GM12874 (cell line): ENCODE measurements around the gene GARS1.

Source experiments
- TF ChIP-seq, protein P1 (sequence below): IDR thresholded peaks from 2 replicates; pipeline ENCODE4 v1.5.1; 2011; ENCODE audit warnings: low read depth, mild to moderate bottlenecking, control low read depth, low read length, moderate library complexity; ENCODE audit not compliant: insufficient read depth

Gene GARS1

DNA sequence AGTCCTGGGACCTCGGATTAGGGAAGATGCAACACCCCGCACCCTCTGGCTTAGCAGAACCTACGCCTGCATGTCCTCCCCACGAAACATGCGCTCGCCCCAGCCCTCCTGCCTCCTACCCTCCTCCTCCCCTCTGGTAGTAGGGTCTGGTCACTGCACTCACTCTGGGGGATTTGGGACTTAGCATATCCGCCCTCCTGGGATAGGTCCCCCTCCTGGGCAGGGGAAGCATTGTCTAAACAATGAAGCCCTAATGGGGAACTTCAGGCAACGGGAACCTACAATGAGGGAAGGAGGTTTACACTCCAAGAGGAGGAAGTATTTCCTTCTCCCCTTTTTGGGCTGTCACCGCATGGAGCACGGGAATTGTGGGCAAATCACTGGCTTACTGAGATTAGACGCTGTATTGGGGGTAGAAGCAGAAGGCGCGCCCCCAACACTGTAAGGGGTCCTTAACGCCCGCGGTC is 86.7 kb downstream of the GARS1 start:
- TF ChIP-seq, protein P1, sequence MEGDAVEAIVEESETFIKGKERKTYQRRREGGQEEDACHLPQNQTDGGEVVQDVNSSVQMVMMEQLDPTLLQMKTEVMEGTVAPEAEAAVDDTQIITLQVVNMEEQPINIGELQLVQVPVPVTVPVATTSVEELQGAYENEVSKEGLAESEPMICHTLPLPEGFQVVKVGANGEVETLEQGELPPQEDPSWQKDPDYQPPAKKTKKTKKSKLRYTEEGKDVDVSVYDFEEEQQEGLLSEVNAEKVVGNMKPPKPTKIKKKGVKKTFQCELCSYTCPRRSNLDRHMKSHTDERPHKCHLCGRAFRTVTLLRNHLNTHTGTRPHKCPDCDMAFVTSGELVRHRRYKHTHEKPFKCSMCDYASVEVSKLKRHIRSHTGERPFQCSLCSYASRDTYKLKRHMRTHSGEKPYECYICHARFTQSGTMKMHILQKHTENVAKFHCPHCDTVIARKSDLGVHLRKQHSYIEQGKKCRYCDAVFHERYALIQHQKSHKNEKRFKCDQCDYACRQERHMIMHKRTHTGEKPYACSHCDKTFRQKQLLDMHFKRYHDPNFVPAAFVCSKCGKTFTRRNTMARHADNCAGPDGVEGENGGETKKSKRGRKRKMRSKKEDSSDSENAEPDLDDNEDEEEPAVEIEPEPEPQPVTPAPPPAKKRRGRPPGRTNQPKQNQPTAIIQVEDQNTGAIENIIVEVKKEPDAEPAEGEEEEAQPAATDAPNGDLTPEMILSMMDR = no peak

DNA sequence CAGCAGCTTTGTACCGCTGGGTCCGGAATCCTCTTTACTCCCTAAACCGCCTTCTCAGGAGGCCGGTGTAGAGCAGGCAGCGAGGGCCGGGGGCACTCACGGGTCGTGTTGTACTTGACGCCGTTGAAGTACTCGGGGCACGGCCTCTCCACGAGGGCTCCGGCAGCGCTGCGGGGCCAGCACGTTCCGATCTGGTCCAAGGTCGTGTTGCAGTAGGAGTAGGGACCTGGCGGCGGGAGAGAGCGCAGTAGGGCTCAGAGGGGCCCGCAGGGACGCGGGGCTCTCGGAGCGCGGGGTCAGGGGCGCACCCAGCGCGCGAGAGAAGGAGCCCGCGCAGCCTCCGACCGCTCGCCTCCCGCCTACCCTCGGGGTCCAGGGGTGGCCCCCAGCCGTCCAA is 87.1 kb downstream of the GARS1 start:
- TF ChIP-seq, protein P1 = no peak

DNA sequence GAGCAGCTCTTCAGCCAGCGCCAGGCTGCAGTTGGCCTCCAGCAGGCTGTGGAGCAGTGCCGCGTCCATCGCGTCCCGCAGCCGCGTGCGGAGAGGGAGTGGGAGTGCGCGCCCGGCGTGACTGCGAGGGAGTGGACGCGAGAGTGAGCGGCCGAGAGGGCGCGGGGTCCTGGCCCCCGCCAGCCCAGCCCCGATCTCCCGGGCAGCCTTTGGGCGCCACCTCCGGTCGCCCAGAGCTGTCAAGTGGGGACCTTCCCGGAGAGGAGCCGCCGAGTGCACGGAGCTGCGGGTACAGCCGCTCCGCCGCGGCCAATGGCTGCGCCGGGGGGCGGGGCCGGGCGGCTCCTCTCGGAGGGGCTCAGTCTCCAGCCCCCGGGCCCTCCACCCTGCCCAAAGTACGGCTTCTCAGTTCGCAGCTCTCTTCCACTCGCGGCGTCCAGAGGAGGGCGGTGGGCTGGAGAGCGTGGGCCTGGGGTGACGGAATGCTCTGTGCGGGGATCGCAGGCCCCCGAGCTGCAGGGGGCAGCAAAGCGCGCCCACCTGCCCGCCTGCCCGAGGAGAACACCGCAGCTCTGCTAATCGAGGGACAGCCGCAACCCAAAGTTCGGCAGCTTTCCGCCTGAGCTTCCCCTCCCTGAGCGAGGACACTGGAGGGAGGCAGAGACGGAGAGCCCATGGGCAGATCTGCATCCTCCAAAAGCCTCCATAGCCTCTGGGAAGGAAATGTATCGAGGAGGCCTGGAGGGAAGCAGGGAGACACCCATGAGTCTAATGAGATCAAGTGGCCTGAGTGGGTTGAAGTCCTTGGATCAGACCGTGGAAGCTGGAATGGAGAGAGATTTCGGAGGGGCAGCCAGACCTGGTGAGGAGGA is 87.8 kb downstream of the GARS1 start, which contains the start of gene CRHR2:
Gene CRHR2, minus strand, starts transcription at position 245 of the 872 bp plus-strand sequence. Its CDS starts 176 bp downstream, at position 69.
- TF ChIP-seq, protein P1 = peak; percentile 18; the same call in 1 of the 2 replicates

DNA sequence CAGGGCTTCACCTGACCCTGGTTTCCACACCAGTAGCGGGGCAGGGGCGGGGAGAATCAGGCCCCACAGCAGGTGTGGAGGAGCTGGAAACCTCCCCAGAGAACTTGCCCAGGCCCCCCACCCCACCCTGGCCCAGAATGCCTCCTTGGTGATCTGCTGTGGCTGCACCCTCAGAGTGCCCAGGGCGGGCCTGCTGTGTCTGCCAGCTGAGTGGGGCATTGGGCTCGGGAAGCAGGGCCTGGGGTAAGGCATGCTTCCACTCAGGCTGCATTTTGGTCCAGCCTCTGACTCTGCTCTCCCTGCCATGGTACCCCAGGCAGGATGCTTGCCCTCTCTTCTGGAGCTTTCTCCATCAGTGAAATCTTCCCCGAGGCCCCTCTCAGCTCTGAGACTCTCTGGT is 88.6 kb downstream of the GARS1 start:
- TF ChIP-seq, protein P1 = no peak
